NCI-H2081 (cell line): Measurements from ENCODE around the gene PSPC1.
"Not testable (repeated sequence)": the region's sequence is repeated elsewhere in the genome, so short reads cannot be mapped to it uniquely, and the experiment has no call there.

Experiments used
- DNase-seq, 2 experiments: peaks; one replicate each; lab custom pipeline; 2025; lab: John Stamatoyannopoulos, UW

PSPC1 gene

GRCh38 chr13:19782727-19783682, at the start of gene PSPC1:
TSS of gene PSPC1 (minus strand) at chr13:19782945. CDS start at chr13:19782757, 188 bp downstream.
- DNase-seq, result peak; percentile 89 to 90

- no peak for DNase-seq
Observed at GRCh38 chr13:19822673-19823072, 39.9 kb upstream of the PSPC1 start.

GRCh38 chr13:19818223-19818842, 35.6 kb upstream of the PSPC1 start:
- DNase-seq, result no peak

- DNase-seq, result no peak
Observed at GRCh38 chr13:19817510-19818158, 34.9 kb upstream of the PSPC1 start.

- no peak for DNase-seq
Observed at GRCh38 chr13:19817106-19817505, 34.4 kb upstream of the PSPC1 start.

- not testable (repeated sequence) for DNase-seq
Observed at GRCh38 chr13:19815842-19816241, 33.1 kb upstream of the PSPC1 start.

GRCh38 chr13:19810996-19811881, 28.5 kb upstream of the PSPC1 start:
- no peak for DNase-seq

- no peak for DNase-seq
Observed at GRCh38 chr13:19810151-19810550, 27.4 kb upstream of the PSPC1 start.

- no peak for DNase-seq
Observed at GRCh38 chr13:19805765-19806164, 23.0 kb upstream of the PSPC1 start.

GRCh38 chr13:19795956-19796355, 13.2 kb upstream of the PSPC1 start:
- no peak for DNase-seq

- DNase-seq, result no peak
Observed at GRCh38 chr13:19794631-19795030, 11.9 kb upstream of the PSPC1 start.

GRCh38 chr13:19791953-19792537, 9.3 kb upstream of the PSPC1 start:
- no peak for DNase-seq

- peak; percentile 21 to 49 for DNase-seq
Observed at GRCh38 chr13:19782049-19782726, 557 bp downstream of the PSPC1 start.

- no peak for DNase-seq
Observed at GRCh38 chr13:19781526-19781925, 1.2 kb downstream of the PSPC1 start.

GRCh38 chr13:19780753-19781418, 1.9 kb downstream of the PSPC1 start:
- DNase-seq, result not testable (repeated sequence)

- DNase-seq, result no peak
Observed at GRCh38 chr13:19772306-19772705, 10.4 kb downstream of the PSPC1 start.

- no peak for DNase-seq
Observed at GRCh38 chr13:19769854-19770253, 12.9 kb downstream of the PSPC1 start.

GRCh38 chr13:19767966-19768365, 14.8 kb downstream of the PSPC1 start:
- DNase-seq, result no peak

GRCh38 chr13:19766591-19766990, 16.2 kb downstream of the PSPC1 start:
- no peak for DNase-seq

GRCh38 chr13:19764237-19764636, 18.5 kb downstream of the PSPC1 start:
- DNase-seq, result no peak
